ENCODE data around the gene CLSTN2.

CLSTN2 gene

GRCh38 chr3:140196970-140197369 is 262.0 kb downstream of the CLSTN2 start:
- DNase-seq, result no peak

GRCh38 chr3:140198242-140198641 is 263.3 kb downstream of the CLSTN2 start:
- DNase-seq, result no peak

DNA sequence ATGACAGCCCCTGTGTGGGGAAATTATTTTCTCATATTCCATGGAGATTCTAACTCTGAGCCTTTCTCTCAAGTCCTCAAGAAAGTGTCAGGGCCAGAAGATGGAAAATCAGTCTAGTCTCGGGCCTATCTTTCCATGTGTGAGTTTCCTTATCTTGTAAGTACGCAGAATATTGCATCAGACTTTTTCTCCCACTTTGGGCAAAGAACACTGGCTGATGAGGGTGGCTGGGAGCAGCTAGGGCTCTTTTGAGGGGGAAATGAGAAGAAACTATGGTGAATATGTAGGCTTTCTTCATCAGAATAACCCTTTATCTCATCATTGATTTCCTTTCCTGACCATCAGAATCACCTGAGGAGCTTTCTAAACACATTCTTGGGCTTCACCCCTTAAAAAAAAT is 264.0 kb downstream of the CLSTN2 start:
- DNase-seq, result no peak

DNA sequence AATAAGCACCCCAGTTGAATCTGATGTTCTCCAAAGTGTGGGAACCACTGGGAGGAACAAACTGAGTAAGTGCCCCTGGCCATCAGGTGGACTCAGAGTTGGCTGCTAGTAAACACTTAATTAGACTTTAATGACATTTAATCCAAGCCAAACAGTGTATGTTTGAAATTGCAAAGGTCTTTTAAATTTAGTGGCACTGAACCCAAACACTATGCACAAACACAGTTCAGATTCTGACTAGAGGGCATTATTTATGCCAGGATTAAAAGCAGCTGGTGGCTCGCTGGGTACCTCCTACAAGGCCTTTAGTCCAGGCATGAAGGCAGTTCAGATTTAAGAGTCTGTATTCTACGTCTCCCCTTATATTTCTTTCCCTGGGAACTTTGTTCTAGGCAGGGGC is 264.8 kb downstream of the CLSTN2 start:
- DNase-seq, result no peak

DNA sequence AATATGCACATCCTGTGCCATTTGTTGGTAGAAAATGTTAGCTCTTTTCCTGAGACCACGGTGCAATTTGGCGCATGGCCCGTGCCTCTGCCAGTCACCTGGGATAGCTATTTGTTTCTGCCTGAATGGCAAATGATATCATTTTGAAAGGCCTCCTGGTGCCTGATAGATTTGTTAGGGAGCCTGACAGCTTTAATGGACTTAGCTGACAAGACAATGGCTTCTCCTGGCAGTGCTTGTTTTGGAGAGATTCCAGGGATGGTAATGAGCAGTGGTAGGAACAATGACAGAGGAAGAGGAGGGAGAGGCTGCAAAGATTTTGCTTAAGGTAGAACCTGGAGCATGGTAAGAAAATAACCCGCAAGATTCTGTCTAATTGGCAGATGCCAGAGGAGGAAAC is 268.5 kb downstream of the CLSTN2 start:
- no peak for DNase-seq

- no peak for DNase-seq
Observed at GRCh38 chr3:140204271-140204984, 269.4 kb downstream of the CLSTN2 start.

DNA sequence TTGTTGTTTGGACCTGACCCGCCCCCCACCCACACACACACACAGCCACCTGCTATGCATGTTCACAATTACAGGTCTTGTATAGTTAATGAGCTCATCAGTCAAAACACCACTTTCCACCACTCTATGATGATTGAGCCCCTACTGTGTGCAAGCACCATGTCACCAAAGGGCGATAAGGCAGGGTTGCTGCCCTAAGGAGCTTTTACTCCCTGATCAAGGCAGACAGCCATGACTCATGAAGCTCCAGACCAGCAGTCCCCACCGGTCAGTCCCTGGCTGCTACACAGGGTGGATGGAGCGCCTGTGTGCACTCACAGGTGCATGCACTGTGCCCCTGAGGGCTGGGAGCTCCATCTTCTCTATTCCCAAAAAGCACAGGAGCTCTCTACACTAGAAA is 270.6 kb downstream of the CLSTN2 start:
- DNase-seq, result no peak

DNA sequence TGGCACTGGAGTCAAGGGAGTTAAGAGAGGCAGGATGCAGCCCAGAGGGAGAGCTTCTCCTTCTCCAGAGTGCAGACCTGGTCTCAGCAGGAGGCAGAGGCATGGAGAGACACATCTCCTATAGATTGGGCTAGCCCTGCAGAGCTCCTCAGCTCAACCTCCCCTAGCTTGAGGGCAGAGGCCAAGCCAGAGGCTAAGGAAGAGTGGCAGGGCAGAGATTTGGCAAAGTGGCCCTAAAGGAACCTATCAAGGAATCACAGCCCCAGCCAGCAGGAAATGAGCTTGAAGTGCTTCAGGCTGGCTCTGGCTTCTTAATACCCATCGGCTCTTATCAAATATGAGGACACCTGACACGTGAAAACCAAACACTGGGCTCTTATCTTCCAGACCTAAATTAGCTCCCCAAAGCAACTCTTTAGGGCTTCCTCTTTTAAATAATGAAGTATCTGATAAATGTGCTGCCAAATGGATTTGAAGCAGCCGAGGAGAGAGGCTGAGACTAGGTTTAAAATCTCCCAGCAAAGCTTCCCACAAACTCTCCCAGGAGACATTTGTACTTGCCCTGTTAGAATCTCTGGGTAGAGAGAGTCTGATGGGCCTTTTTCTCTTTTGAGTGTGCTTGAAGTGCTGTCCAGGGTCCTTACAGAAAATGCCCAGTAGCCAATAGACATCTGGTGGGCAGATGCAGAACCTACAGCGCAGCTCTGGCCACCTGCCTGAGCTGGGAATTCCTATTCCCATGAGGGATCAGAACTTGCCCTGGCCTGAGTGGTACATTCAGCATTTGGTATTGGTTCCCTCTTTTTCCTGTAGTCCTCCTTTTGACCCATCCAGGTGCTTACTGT is 271.4 kb downstream of the CLSTN2 start:
- no peak for DNase-seq

- DNase-seq, result no peak
Observed at GRCh38 chr3:140207541-140207940, 272.6 kb downstream of the CLSTN2 start.

DNA sequence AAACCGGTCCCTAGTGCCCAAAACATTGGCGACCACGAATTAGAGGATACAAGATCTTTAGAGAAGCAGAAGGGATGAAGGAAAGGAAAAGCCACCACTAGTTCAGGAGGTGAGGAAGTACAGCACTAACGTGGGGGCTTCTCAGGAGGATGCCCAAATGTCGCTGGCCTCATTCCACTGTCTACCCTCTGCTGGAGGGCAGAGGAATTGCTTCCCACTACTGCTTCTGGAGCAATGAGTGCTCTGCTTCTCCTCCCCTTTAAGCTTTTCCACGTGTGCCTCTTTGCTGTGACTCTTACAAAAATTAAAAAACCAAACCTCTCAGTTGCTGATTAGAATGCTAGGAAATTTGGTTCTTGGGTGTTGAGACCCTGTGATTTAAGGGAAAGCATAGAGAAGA is 281.3 kb downstream of the CLSTN2 start:
- DNase-seq, result peak; percentile 9

DNA sequence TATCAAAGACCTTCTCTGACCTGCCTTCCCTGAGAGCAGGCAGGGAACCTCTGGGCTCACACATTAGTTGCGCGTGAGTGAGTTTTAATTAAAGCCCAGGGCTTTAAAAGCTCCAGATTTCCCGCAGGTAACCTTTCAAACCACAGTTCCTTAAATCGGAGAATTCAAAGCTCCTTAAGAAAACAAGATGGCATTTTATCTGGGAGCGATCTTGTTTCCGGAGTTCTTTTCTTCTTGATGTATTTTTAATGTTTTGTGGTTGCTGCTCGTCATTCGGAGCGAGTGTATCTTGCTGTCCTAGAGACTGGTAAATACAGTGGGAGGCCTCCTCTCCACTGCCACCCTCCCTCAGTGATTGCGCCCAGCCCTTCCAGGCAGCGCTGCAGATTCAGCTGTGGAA is 284.3 kb downstream of the CLSTN2 start:
- no peak for DNase-seq

GRCh38 chr3:140219923-140220452 is 285.0 kb downstream of the CLSTN2 start:
- no peak for DNase-seq

DNA sequence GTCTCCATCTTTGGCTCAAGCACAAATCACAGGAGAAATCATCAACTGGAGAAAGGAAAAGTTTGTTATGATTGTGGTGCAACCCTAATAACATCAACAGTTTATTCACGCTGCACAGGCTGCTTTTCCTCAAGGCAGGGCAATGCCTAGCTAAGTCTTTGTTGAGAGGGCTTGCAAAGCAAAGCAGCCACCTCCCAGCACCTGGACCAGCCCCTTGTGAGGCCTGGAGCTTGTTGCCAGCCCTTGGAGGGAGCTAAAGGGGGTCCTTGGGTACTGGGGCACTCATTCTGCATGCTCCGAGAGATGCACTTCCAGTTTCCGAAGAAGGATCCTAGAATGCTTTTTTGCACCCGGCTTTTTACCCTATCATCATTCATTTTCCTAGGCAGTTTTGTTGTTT is 288.2 kb downstream of the CLSTN2 start:
- DNase-seq, result no peak

DNA sequence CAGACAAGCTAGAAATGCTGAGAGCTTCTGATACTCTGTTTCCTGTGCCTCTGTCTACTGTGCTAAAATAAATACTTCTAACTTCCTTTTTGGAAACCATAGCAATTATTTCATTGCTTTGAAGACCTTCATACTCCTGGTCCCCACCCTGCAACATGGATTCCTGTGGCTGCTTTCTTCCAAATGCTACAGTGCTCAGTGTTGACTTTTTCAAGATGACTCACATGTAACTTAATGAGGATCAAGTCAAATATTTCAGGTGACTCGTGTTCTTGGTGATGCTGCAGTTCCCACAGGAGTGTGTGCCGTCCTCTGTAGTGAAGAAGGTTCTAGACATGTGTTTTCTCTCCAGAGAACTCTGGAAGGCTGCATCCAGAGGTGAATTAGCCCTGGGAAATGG is 288.6 kb downstream of the CLSTN2 start:
- DNase-seq, result no peak

- no peak for DNase-seq
Observed at GRCh38 chr3:140224307-140224706, 289.3 kb downstream of the CLSTN2 start.

DNA sequence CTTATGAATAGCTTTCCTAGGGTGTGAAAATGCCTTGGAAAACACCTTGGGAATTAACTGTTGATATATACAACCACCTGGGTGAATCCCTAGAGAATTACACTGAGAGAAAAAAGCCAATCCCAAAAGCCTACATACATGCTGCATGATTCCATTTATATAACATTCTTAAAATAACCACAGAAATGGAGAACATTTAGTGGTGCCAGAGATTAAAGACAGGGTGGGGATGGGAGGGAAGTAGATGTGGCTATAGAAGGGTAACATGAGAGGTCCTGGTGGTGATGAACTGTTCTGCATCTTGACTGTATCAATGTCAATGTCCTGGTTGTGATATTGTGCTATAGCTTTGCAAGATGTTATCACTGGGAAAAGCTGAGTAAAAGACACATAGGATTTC is 291.0 kb downstream of the CLSTN2 start:
- DNase-seq, result no peak

- DNase-seq, result no peak
Observed at GRCh38 chr3:140233702-140234101, 298.7 kb downstream of the CLSTN2 start.

DNA sequence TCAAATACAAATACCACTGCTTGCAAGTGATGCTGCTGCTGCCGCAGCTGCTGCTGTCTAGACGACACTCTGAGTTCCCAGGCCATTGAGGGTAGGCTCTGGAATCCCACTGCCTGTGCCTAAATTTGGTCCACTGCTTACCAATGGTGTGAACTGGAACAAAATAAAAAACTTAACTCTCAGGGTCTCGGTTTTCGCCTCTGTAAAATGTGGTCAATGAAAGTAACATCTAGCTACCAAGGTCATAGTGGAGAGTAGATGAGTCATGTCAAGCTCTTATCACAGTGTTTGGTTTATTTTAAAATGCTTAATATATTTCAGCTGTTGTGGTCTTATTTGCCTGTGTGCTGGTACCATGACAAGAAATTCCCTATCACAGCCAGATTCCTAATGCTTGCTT is 299.3 kb downstream of the CLSTN2 start:
- DNase-seq, result no peak

DNA sequence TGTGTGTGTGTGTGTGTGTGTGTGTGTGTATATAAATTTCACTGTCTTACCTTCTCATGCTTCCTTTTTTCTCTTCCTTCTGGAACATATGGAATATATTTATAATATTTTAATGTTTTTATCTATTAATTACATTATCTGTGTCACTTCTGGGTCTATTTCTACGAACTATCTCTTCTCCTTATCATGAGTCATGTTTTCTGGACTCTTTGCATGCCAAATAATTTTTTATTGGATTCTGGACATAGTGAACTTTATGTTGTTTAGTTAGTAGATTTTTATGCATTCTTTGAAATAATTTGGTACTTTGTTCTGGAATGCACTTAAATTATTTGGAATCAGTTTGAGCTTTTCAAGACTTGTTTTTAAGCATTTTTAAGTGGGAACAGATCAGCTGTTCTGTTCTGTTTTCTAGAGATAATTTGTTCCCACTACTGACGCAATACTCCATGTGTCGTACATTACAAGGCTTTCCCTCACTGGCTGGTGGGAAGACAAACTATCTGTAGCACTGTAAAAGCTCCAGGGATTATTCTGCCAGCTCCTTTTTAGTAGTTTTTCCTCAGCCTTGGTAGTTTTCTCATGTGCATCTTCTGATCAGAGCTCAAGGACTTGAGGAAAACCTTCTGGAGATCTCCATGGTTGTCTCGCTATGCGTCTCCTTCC is 302.0 kb downstream of the CLSTN2 start:
- no peak for DNase-seq

- DNase-seq, result no peak
Observed at GRCh38 chr3:140238646-140239314, 303.8 kb downstream of the CLSTN2 start.

- DNase-seq, result no peak
Observed at GRCh38 chr3:140242818-140243276, 307.9 kb downstream of the CLSTN2 start.

DNA sequence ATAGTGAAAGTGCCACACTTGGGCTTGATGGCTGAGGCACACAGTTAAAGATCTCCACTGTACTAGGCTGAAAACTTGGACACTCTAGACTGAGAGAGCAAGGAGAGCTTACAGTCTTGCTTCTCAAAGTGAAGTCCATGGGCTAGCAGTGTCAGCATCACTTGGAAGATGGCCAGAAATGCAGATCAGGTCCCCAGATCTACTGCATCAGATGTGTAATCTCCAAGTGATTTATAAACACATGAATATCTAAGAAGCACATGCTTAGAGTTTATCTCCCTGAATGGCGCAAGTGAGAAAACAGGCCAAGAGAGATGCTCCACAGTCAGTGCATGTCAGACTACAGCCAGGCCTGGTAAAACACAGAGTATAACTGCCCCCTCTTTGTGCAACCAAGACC is 308.6 kb downstream of the CLSTN2 start:
- DNase-seq, result no peak

- no peak for DNase-seq
Observed at GRCh38 chr3:140244893-140245292, 309.9 kb downstream of the CLSTN2 start.

Data from 8988T (cell line).